ENCODE data around the gene MYO1H.

- TF ChIP-seq CTCF (conservative IDR thresholded peaks at IDR 0.05; ENCODE audit: low read depth in 2 of 2) = no peak
- TF ChIP-seq ETS1 (IDR thresholded peaks at IDR 0.05) = no peak
- TF ChIP-seq POLR2AphosphoS5 (IDR thresholded peaks at IDR 0.05; ENCODE audit: low read depth) = no peak
- no peak for TF ChIP-seq ZNF331 (CRISPR knock-in tag; IDR thresholded peaks at IDR 0.05; ENCODE audit: low read depth)
- TF ChIP-seq EZH2 (IDR thresholded peaks at IDR 0.05; ENCODE audit: low read depth, unreplicated experiment) = no peak
- TF ChIP-seq, protein P1, sequence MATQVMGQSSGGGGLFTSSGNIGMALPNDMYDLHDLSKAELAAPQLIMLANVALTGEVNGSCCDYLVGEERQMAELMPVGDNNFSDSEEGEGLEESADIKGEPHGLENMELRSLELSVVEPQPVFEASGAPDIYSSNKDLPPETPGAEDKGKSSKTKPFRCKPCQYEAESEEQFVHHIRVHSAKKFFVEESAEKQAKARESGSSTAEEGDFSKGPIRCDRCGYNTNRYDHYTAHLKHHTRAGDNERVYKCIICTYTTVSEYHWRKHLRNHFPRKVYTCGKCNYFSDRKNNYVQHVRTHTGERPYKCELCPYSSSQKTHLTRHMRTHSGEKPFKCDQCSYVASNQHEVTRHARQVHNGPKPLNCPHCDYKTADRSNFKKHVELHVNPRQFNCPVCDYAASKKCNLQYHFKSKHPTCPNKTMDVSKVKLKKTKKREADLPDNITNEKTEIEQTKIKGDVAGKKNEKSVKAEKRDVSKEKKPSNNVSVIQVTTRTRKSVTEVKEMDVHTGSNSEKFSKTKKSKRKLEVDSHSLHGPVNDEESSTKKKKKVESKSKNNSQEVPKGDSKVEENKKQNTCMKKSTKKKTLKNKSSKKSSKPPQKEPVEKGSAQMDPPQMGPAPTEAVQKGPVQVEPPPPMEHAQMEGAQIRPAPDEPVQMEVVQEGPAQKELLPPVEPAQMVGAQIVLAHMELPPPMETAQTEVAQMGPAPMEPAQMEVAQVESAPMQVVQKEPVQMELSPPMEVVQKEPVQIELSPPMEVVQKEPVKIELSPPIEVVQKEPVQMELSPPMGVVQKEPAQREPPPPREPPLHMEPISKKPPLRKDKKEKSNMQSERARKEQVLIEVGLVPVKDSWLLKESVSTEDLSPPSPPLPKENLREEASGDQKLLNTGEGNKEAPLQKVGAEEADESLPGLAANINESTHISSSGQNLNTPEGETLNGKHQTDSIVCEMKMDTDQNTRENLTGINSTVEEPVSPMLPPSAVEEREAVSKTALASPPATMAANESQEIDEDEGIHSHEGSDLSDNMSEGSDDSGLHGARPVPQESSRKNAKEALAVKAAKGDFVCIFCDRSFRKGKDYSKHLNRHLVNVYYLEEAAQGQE (IDR thresholded peaks at IDR 0.05; ENCODE audit: unreplicated experiment) = no peak
- no peak for TF ChIP-seq JUNB (IDR thresholded peaks at IDR 0.05; ENCODE audit: unreplicated experiment)
Measured at GRCh38 chr12:109495012-109495411, 147.3 kb downstream of the MYO1H start.

Measured in GM23338 (cell line).